CD4-positive, alpha-beta T cell treated with Interleukin-6 for 4 hours (primary cell): ENCODE data around the gene NME5.

Experiments used
- DNase-seq: peaks from one replicate; pipeline ENCODE4 v3.0.0-alpha.2; 2020; ENCODE audit warnings: mixed read lengths

The NME5 gene

GRCh38 chr5:138129347-138129746, 9.9 kb downstream of the NME5 start:
- DNase-seq: no peak

GRCh38 chr5:138128334-138128733, 10.9 kb downstream of the NME5 start:
- DNase-seq: no peak

GRCh38 chr5:138115254-138115653, 24.0 kb downstream of the NME5 start:
- no peak for DNase-seq

- DNase-seq: no peak
Observed at GRCh38 chr5:138111937-138112336, 27.3 kb downstream of the NME5 start.

- no peak for DNase-seq
Observed at GRCh38 chr5:138111181-138111580, 28.0 kb downstream of the NME5 start.

- DNase-seq: no peak
Observed at GRCh38 chr5:138110266-138110963, 28.8 kb downstream of the NME5 start.

GRCh38 chr5:138109463-138110265, 29.6 kb downstream of the NME5 start:
- DNase-seq: no peak

GRCh38 chr5:138107213-138107612, 32.0 kb downstream of the NME5 start:
- DNase-seq: no peak

- no peak for DNase-seq
Observed at GRCh38 chr5:138105709-138106108, 33.5 kb downstream of the NME5 start.

GRCh38 chr5:138103319-138103637, 36.0 kb downstream of the NME5 start:
- no peak for DNase-seq

- DNase-seq: no peak
Observed at GRCh38 chr5:138102454-138103318, 36.5 kb downstream of the NME5 start.

GRCh38 chr5:138096997-138097828, 42.0 kb downstream of the NME5 start:
- no peak for DNase-seq

GRCh38 chr5:138096363-138096762, 42.9 kb downstream of the NME5 start:
- DNase-seq: no peak

- DNase-seq: no peak
Observed at GRCh38 chr5:138095100-138095907, 43.9 kb downstream of the NME5 start.

- DNase-seq: no peak
Observed at GRCh38 chr5:138093036-138093435, 46.2 kb downstream of the NME5 start.

GRCh38 chr5:138092301-138092700, 46.9 kb downstream of the NME5 start:
- no peak for DNase-seq

GRCh38 chr5:138091685-138092084, 47.5 kb downstream of the NME5 start:
- DNase-seq: no peak

- no peak for DNase-seq
Observed at GRCh38 chr5:138083702-138084101, 55.5 kb downstream of the NME5 start, which contains the start of gene WNT8A. Gene WNT8A, plus strand, starts transcription at chr5:138084033. Its CDS starts 95 bp downstream, at chr5:138084128.

GRCh38 chr5:138082033-138082432, 57.2 kb downstream of the NME5 start:
- no peak for DNase-seq

- no peak for DNase-seq
Observed at GRCh38 chr5:138078006-138078643, 61.1 kb downstream of the NME5 start.

- peak; percentile 69 for DNase-seq
Observed at GRCh38 chr5:138077064-138077696, 62.0 kb downstream of the NME5 start.
